HG03175 (cell line): ENCODE results near the gene PCAT7.
"Not testable (repeated sequence)": the region's sequence is repeated elsewhere in the genome, so short reads cannot be mapped to it uniquely, and the experiment has no call there.

Experiments used
- ATAC-seq: cut with Tn5 transposase; IDR thresholded peaks from one replicate; pipeline ENCODE4 v1.9.1; 2021; ENCODE audit warnings: mild to moderate bottlenecking, moderate library complexity; ENCODE audit not compliant: unreplicated experiment

PCAT7 gene

DNA sequence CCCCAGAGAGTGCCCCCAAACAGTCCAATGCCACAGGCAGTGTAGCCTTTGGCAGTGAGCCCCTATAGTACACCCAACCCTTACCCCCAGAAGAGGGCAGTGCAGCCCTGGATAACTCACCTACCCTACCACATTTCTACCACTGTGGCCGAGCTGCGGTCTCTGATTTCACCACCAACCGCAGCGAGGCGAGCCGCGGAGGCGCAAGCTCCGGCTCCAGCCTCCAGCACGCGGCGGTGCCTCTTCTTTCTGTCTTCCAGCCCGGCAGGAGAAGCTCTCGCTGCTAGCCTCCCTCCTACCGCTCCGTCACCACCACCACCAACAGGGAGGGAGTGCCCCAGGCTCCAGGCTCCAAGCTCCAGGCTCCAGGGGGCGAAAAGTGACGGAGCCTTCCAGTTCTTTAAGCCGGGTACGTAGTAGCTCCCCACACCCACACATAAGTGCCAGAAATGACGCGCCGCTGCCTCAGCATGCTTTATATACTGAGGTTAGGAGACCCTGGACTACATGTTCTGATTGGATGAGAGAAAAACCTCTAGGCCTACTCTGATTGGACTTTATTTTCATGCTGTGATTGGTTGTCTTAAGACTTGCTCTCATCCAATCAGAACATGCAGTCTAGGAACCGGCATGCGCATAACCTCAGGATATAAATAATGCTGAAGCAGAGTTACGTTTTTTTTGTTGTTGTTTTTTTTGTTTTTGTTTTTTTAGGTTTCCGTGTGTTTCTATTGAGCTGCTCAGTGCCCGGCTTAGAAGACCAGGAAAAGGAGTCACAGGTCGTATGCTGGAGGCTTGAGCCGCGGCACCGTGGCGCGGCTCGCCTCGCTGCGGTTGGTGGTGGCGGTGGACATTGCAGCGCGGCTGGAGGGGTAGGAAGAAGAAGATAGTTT is at the start of gene PCAT7:
PCAT7 (plus strand) TSS at position 645 of the 893 bp plus-strand sequence.
- ATAC-seq = no peak

DNA sequence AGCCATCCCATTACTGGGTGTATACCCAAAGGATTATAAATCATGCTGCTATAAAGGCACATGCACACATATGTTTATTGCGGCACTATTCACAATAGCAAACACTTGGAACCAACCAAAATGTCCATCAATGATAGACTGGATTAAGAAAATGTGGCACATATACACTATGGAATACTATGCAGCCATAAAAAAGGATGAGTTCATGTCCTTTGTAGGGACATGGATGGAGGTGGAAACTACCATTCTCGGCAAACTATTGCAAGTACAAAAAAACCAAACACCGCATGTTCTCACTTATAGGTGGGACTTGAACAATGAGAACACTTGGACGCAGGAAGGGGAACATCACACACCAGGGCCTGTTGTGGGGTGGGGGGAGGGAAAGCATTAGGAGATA is 48.5 kb upstream of the PCAT7 start:
- ATAC-seq = not testable (repeated sequence)

DNA sequence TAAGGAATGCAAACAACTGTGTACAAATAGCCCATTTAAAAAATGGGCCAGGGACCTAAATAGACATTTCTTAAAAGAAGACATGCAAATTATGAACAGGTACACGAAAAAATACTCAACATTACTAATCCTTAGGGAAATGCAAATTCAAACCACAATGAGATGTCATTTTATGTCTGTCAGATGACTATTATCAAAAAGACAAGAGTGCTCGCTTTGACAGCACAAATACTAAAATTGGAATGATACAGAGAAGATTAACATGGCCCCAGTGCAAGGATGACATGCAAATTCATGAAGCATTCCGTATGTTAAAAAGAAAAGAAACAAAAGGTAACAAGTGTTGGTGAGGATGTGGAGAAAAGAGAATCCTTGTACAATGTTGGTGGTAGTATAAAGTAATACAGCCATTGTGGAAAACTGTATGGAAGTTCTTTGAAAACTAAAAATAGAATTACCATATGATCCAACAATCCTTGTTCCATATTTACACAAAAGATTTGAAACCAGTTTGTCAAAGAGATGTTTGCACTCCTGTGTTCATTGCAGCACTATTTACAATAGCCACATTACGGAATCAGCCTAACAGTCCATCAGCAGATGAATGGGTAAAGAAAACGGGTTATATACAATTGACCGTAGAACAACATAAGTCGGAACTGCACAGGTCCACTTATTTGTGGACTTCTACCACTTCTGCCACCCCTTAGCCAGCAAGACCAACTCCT is 47.2 kb upstream of the PCAT7 start:
- no peak for ATAC-seq

DNA sequence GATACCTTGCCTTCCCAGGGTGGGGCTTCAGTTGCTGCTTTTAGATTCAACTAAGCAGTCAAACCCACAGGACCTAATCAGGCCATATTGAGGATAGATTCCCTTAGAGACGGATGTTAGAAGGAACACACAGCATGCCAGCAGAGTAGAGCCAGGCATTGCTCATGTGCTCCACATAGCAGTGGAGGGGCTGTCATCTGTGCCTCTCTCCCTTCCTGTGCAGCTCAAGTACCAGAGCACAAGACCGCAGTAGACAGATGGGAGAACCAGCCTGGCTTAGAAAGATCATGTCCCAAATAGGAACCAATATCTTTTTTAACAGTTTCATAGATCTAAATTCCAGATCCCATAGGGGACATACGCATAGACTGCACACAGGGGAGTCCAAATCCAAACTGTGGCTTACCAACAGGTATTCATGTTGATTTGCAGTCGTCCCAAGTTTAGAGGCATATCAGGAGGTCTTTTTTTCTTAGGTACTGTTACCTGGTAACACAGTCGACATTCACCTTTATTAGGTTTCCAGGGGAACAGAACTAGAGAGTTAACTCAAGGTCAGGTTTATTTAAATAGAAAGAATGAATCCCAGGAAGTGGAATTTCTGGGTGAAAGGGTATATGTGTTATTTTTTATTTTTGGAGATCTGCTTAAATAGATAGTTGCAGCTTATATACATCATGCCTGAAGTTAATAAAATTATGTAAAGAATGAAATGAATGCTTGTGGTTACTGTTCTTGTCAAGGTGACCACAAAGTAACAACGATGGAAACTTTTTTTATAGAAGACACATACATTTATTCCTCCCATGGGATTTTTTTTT is 43.5 kb upstream of the PCAT7 start:
- ATAC-seq = no peak

DNA sequence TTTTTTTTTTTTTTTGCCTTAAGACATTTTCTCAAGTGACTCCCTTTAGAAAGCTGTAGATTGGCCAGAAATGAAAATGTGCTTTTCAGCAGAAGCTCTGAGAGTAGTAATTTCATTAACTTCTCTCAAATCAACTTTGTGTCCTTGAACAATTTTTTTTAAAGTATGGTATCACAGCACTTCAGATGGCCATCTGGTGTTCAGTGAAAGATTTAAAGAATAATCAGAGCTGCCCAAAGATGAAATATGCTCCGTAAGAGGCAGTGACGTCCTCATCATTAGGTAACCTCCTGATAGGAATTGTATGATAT is 43.0 kb upstream of the PCAT7 start:
- ATAC-seq = no peak

DNA sequence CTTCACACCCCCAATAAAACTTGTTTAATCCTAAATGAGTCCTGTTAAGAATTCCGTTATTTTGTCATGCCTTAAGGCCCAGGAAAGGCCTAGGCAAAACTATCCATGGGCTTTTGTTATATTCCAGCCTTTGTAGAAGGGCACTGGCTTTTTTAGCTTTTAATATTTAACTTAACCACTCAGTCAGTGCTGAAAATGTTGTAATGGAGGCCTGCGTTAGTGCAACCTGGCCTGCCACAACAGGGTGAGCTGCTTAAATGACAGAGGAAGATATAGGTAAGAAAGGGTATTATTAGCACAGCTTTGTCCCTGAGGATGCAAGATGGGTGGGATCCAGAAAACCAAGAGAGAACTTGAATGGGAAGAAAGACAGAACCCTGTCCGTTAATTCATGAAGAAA is 40.2 kb upstream of the PCAT7 start:
- ATAC-seq = no peak

DNA sequence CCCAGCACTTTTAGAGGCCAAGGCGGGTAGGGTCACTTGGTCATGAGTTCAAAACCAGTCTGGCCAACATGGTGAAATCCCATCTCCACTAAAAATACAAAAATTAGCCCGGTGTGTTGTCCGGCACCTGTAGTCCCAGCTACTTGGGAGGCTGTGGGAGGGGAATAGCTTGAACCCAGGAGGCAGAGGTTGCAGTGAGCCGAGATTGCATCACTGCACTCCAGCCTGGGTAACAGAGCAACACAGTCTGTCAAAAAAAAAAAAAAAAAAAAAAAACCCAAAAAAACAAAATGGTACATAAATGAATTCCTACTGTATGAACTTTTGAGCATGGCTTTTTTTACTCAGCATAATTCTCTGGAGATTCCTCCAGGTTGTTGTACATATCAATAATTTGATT is 37.6 kb upstream of the PCAT7 start:
- ATAC-seq = no peak

DNA sequence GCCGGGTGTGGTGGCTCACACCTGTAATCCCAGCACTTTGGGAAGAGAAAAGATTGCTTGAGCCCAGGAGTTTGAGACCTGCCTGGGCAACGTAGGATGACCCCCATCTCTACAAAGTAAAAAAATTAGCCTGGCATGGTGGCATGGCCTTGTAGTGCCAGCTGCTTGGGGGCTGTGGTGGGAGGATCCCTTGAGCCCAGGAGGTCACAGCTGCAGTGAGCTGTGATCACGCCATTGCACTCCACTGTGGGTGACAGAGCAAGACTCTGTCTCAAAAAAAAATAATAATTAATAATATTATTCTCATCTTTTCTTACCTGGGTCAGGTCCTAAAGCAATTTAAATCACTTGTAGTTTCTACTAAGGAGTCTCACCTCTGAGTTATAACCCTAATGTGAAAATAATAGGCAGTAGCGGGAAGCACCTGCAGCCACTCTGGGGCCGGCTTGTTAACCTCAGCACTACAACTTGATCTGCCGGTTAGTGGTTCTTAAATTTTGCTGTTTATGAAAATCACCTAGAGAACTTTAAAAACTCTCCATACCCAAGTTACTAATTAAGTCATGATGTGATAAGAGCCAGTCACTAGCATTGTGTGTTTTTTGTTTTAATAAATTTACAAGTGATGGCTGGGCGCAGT is 29.4 kb upstream of the PCAT7 start:
- ATAC-seq = no peak

DNA sequence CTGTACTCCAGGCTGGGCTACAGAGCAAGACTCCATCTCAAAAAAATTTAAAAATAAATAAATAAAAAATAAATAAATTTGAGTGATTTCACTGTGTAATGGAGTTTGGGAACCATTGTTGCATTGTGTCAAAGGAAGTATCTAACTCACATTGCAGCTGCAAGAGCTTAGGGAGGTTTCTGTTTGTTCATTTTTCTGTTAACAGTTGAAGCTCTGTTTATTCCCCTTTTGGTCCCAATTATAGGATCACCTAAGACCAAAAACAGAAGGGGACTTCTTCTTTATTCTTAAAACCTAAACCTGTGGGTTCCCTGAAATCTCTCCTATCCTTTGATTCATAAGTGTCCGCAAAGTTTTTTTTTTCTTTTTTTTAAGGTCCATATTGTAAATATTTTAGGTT is 28.6 kb upstream of the PCAT7 start:
- no peak for ATAC-seq

DNA sequence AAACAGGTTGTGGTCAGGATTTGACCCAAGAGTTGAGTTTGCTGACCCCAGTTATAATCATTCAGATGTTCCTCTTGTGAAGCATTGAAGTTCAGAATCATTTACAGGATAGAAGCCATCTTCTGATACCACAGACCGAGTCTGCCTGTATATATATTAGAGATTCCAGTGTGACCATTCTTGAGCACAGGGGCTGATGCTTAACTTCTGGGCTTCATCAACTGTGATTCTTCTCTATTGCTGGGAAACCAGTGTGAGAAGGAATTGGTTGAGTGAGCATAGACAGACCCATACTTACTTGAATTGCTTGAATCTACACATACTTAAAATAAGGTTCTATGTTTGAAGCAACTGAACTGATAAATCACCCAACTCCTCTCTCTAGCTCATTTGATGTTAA is 27.9 kb upstream of the PCAT7 start:
- ATAC-seq = no peak

DNA sequence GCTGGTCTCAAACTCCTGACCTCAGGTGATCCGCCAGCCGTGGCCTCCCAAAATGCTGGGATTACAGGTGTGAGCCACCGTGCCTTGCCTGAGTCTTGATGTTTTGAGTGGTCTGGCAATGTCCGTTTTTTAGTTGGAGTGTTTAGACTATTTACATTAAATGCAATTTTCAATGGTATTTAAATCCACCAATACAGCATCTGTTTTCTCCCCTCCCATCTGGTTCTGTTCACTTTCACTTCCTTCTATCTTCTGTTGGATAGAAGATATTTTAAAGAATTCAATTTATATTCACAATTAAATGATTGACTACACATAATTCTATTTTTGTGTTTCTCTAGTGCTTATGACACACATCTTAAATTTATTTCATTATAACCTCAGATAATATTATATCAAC is 26.0 kb upstream of the PCAT7 start:
- no peak for ATAC-seq

DNA sequence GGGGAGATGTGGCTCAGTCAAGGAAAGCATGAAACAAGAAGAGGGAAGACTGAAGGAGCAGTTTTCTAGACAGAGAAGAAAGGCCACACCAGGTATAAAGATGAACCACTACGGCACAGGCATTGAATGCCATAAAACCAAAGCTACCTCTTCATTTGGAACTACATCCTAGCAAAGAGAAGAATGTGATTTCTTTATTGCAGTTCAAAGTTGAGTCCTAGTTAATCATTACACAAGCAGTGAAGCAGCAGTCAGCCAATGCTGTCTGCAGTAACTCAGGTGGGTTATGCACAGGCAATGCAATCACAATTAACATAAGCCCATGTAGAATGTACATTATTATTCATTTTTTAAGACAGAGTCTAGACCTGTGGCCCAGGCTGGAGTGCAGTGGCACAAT is 21.7 kb upstream of the PCAT7 start:
- no peak for ATAC-seq

DNA sequence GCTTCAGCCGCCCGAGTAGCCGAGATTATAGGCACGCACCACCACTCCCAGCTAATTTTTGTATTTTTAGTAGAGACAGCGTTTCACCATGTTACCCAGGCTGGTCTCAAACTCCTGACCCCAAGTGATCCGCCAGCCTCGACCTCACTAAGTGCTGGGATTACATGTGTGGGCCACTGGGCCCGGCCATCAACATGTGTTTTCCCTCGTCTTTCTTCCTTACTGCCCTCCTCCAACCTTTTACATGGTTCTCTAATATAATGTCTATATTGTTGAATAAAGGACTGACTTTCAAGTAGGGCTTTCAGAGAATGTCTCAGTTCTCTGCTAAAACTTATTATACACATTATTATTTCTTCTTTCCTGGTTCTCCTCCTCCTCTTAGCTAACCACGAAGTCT is 21.3 kb upstream of the PCAT7 start:
- ATAC-seq = no peak

DNA sequence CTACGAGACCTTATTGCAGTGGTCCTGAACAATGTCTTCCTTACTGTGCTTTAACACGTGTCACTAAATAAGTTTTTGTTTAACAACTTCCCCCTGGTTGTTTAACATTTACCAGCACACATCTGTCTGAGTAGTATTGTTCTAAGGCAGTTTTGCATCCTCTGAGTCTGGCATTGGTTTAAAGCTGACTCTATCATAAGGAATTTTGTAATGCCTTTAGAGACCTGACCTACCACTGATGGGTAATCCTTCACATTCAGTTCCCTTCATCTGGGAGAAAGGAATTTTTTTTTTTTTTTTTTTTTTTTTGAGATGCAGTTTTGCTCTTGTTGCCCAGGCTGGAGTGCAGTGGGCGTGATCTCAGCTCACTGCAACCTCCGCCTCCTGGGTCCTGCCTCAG is 20.0 kb upstream of the PCAT7 start:
- ATAC-seq = no peak

DNA sequence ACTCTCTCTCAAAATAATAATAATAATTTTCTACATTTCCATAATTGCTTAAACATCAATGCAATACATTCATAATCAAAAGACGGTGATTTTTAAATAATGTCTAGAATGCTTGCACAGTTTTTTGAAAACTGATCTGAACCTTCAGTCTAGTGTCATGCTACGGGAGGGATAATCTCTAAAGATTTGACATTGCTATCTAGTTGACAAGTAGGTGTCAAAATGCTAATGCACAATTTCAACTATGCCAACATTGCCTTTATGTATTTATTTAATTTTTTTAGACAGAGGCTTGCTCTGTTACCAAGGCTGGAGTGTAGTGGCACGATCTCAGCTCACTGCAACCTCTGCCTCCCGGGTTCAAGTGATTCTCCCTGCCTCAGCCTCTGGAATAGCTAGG is 16.0 kb upstream of the PCAT7 start:
- ATAC-seq = no peak

DNA sequence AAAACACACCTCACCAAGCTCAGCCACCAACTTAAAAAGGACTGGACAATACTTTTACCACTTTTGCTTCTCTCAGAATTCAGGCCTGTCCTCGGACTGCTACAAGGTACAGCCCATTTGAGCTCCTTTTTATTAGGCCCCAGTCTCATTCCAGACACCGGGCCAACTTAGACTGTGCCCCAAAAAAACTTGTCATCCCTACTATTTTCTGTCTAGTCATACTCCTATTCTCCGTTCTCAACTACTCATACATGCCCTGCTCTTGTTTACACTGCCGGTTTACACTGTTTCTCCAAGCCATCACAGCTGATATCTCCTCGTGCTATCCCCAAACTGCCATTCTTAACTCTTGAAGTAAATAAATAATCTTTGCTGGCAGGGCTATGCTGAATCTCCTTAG is 10.5 kb upstream of the PCAT7 start:
- ATAC-seq = not testable (repeated sequence)

DNA sequence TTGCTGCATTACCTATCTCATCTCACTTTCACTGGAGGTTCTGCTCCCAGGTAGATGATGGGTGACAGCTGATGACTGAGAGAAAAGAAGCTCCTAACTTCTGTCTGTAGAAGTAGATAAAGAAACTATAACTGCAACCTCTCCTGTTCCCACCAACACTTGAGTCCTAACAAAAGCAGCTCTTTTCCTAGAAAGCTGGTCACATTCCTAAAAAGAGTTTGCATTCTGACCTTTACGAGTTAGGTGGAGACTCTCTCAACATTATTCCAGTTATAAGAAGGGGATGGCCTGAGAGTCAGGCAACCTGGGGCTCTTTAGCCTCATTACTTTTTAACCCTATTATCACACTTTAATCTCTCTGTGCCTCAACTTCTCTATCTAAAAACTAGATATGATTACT is 8.9 kb upstream of the PCAT7 start:
- no peak for ATAC-seq

DNA sequence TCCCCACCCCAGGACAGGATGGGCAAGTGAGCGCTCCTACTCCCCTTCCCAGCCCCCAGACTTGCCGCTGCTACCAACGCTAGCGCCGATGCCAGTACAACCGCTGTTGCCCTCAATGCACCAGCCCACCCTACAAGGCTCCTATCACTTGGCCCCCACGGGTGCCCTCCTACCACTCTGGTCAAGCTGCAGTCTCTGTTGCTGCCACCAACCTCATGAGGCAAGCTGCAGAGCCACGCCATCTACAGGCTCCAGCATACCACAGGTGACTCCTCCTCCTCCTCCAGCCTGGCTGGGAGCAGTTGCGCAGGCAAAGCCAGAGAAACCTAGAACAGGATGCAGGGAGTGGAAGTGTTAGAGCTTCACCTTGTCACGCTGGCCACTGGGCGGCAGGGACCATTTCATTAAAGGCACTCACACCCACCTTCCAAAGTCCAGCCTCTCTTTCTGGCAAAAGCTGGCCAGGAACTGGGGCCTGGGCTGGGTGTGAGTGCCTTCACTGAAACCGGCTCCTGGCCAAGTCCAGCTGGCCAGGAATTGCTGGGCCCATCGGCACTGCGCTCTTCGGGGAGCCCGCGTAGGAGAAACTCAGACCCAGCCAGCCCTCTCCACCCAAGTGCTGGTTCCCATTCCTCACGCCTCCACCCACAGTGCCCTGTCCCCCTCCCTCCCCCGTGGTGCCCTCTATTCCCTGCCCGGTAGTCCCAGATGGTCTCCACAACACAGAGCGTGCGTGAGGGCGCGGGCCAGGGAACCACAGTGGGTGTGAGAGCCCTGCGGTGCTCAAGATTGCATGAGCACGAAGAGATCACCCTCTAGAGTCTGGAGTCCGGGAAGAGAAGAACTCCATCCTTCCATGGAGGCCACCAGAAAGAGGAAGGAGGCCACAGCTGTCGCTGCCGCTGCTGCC is 1.6 kb upstream of the PCAT7 start:
- ATAC-seq = no peak

DNA sequence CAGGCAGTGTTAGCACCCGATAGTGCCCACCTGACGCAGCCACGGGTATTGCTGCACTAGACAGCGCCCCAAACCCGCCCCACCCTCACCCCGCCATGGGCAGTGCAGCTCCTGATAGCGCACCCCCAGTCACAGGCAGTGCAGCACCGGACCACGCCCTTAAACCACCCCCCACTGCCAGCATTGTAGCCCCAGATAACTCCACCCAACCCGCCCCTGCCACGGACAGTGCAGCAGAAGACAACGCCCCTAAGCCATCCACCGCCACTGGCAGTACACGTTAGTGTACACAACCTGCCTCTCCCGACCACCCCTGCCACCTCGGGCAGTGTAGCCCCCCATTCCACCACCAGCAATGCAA is 825 bp upstream of the PCAT7 start:
- no peak for ATAC-seq

DNA sequence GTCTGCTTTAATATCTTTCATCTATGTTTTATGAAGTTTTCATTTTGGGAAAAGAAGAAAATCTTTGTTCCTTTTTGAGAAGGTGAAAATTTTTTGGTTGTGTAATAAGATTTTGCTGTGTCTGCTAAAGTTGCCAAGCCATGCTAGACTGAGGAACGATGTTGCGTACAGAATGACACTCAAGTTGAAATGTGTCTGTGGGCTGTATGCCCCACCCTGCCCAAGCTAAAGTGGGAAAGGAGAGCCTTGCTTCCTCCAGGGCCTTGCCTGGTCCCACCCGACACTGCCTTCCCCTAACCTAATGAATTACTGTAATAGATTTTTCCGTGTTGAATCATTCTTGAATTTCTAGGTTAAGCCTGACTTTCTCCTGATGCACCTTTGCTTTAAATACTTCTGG is 2.5 kb downstream of the PCAT7 start:
- no peak for ATAC-seq
